Neural progenitor cell (in vitro differentiated cells): ENCODE data around the gene TMEM260. TPM values are rescaled to one million over a fixed set of nuclear protein-coding genes. Genes with fewer than 3 reads are reported as not detected.

Experiments
- DNase-seq: peaks from one replicate; pipeline ENCODE4 v3.0.0-alpha.2; 2016; ENCODE audit warnings: low spot score
- H2AFZ ChIP-seq: fragments of 200-600 bp; sonication (generic); replicated peaks from 2 replicates; pipeline ENCODE4 v1.6.1; 2016; ENCODE audit warnings: antibody characterized with exemption
- H3F3A ChIP-seq: fragments of 200-600 bp; sonication (generic); 2 replicates; pipeline ENCODE4 v1.6.1; 2016; ENCODE audit warnings: antibody characterized with exemption, low read depth
- H3K27ac ChIP-seq: fragments of 200-600 bp; sonication (generic); 2 replicates; pipeline ENCODE4 v1.5.1; 2016; ENCODE audit warnings: mild to moderate bottlenecking
- H3K27me3 ChIP-seq: fragments of 200-600 bp; sonication (generic); 2 replicates; pipeline ENCODE4 v1.6.1; 2016; ENCODE audit warnings: mild to moderate bottlenecking, moderate library complexity
- H3K36me3 ChIP-seq: fragments of 200-600 bp; sonication (generic); 2 replicates; pipeline ENCODE4 v1.5.1; 2016
- H3K4me1 ChIP-seq: fragments of 200-600 bp; sonication (generic); 2 replicates; pipeline ENCODE4 v1.6.1; 2016; ENCODE audit warnings: mixed run types
- H3K4me2 ChIP-seq: fragments of 200-600 bp; sonication (generic); 2 replicates; pipeline ENCODE4 v1.6.1; 2016
- H3K4me3 ChIP-seq: fragments of 200-600 bp; sonication (generic); 2 replicates; pipeline ENCODE4 v1.5.1; 2016
- H3K79me2 ChIP-seq: fragments of 200-600 bp; sonication (generic); 2 replicates; pipeline ENCODE4 v1.6.1; 2016; ENCODE audit warnings: low read depth
- H3K9ac ChIP-seq: fragments of 200-600 bp; sonication (generic); 2 replicates; pipeline ENCODE4 v1.6.1; 2016
- H3K9me3 ChIP-seq: fragments of 200-600 bp; sonication (generic); 2 replicates; pipeline ENCODE4 v1.5.1; 2016; ENCODE audit warnings: low read depth
- H4K20me1 ChIP-seq: fragments of 200-600 bp; sonication (generic); 2 replicates; pipeline ENCODE4 v1.6.1; 2016; ENCODE audit warnings: low read depth
- H3K27ac Mint-ChIP-seq: 3 replicates; pipeline ENCODE4 v1.8.0; 2021; ENCODE audit warnings: mixed read lengths
- H3K27me3 Mint-ChIP-seq: 2 replicates; pipeline ENCODE4 v1.8.0; 2022; ENCODE audit warnings: low read depth, mild to moderate bottlenecking, inconsistent platforms, moderate library complexity, mixed read lengths; ENCODE audit not compliant: insufficient read depth
- H3K36me3 Mint-ChIP-seq: 3 replicates; pipeline ENCODE4 v1.8.0; 2021; ENCODE audit warnings: mixed read lengths
- H3K4me1 Mint-ChIP-seq: 3 replicates; pipeline ENCODE4 v1.8.0; 2021; ENCODE audit warnings: mixed read lengths
- H3K4me3 Mint-ChIP-seq: 3 replicates; pipeline ENCODE4 v1.8.0; 2021; ENCODE audit warnings: mild to moderate bottlenecking, moderate library complexity, mixed read lengths
- H3K9me3 Mint-ChIP-seq: 3 replicates; pipeline ENCODE4 v1.8.0; 2020; ENCODE audit warnings: mixed read lengths
- CTCF ChIP-seq: fragments of 200-600 bp; sonication (generic); IDR thresholded peaks from 2 replicates; pipeline ENCODE4 v1.5.1; 2017; ENCODE audit warnings: antibody characterized with exemption, mild to moderate bottlenecking
- EZH2 ChIP-seq: fragments of 200-600 bp; sonication (generic); IDR thresholded peaks from 2 replicates; pipeline ENCODE4 v1.6.1; 2017; ENCODE audit warnings: antibody characterized with exemption, mild to moderate bottlenecking, moderate library complexity
- EZH2phosphoT487 ChIP-seq: fragments of 200-600 bp; sonication (generic); IDR thresholded peaks from 2 replicates; pipeline ENCODE4 v1.6.1; 2017; ENCODE audit warnings: antibody characterized with exemption
- total RNA-seq: library from RNA; depleted of rRNA; stranded (reverse); fragments of >200 nt; gene quantifications from 2 replicates; pipeline ENCODE4 v1.2.3, GENCODE V29; 2015; ENCODE audit warnings: low replicate concordance

Gene TMEM260
- total RNA-seq, 1 donor from 2014 or later = 30.7 TPM

GRCh38 chr14:56561606-56562005 is 18.0 kb upstream of the TMEM260 start:
- peaks cover 22% of the 10 kb centered on the region for H3K9me3 Mint-ChIP-seq
- H3K4me3 ChIP-seq = no peak overlapping the region
- H3F3A ChIP-seq = no peaks in the 10 kb centered on the region
- no peak overlapping the region for H3K27ac ChIP-seq
- TF ChIP-seq EZH2 = no peak
- TF ChIP-seq CTCF = no peak
- TF ChIP-seq EZH2phosphoT487 = no peak
- no peak overlapping the region for H3K4me2 ChIP-seq
- H3K4me1 Mint-ChIP-seq = no peaks in the 10 kb centered on the region
- no peaks in the 10 kb centered on the region for H3K79me2 ChIP-seq
- H3K9ac ChIP-seq = no peak overlapping the region
- H3K27ac Mint-ChIP-seq = no peak overlapping the region
- no peaks in the 10 kb centered on the region for H3K4me1 ChIP-seq
- H3K27me3 ChIP-seq = no peaks in the 10 kb centered on the region
- no peak overlapping the region for H3K4me3 Mint-ChIP-seq
- H3K36me3 Mint-ChIP-seq = peaks cover 2% of the 10 kb centered on the region
- no peak for DNase-seq
- H3K9me3 ChIP-seq = no peaks in the 10 kb centered on the region
- H2AFZ ChIP-seq = no peak overlapping the region
- H3K27me3 Mint-ChIP-seq = peaks cover 2% of the 10 kb centered on the region
- no peaks in the 10 kb centered on the region for H4K20me1 ChIP-seq
- no peaks in the 10 kb centered on the region for H3K36me3 ChIP-seq

- H3K9me3 ChIP-seq = no peaks in the 10 kb centered on the region
- H3K9ac ChIP-seq = no peak overlapping the region
- no peak overlapping the region for H3K4me2 ChIP-seq
- H3K9me3 Mint-ChIP-seq = peaks cover 22% of the 10 kb centered on the region
- H3K27ac Mint-ChIP-seq = no peak overlapping the region
- H3F3A ChIP-seq = no peaks in the 10 kb centered on the region
- no peaks in the 10 kb centered on the region for H3K4me1 ChIP-seq
- no peak overlapping the region for H3K4me3 ChIP-seq
- no peaks in the 10 kb centered on the region for H3K36me3 ChIP-seq
- TF ChIP-seq CTCF = no peak
- DNase-seq = no peak
- no peak overlapping the region for H2AFZ ChIP-seq
- H3K27me3 ChIP-seq = no peaks in the 10 kb centered on the region
- peaks cover 2% of the 10 kb centered on the region for H3K36me3 Mint-ChIP-seq
- H3K79me2 ChIP-seq = no peaks in the 10 kb centered on the region
- H3K4me1 Mint-ChIP-seq = no peaks in the 10 kb centered on the region
- no peak overlapping the region for H3K4me3 Mint-ChIP-seq
- H3K27ac ChIP-seq = no peak overlapping the region
- peaks cover 2% of the 10 kb centered on the region for H3K27me3 Mint-ChIP-seq
- no peaks in the 10 kb centered on the region for H4K20me1 ChIP-seq
These were observed 16.7 kb upstream of the TMEM260 start for GRCh38 chr14:56562883-56563282.

GRCh38 chr14:56569174-56569573 is 10.4 kb upstream of the TMEM260 start:
- Mint-ChIP-seq H3K4me1 (no peaks in the 10 kb centered on the region), H3K36me3 (peaks cover 2% of the 10 kb centered on the region), H3K9me3 (peaks cover 6% of the 10 kb centered on the region), H3K27ac (no peak overlapping the region), H3K27me3 (peaks cover 3% of the 10 kb centered on the region), H3K4me3 (no peak overlapping the region)
- H3K9me3 ChIP-seq = no peaks in the 10 kb centered on the region
- H3K36me3 ChIP-seq = no peaks in the 10 kb centered on the region
- H3K27me3 ChIP-seq = no peaks in the 10 kb centered on the region
- no peaks in the 10 kb centered on the region for H4K20me1 ChIP-seq
- DNase-seq = no peak
- H3F3A ChIP-seq = no peaks in the 10 kb centered on the region
- no peak overlapping the region for H3K9ac ChIP-seq
- H3K4me3 ChIP-seq = no peak overlapping the region
- H2AFZ ChIP-seq = no peak overlapping the region
- H3K4me2 ChIP-seq = no peak overlapping the region
- H3K4me1 ChIP-seq = no peaks in the 10 kb centered on the region
- TF ChIP-seq EZH2phosphoT487 = no peak
- TF ChIP-seq EZH2 = no peak
- no peak for TF ChIP-seq CTCF
- H3K79me2 ChIP-seq = no peaks in the 10 kb centered on the region
- no peak overlapping the region for H3K27ac ChIP-seq

GRCh38 chr14:56570295-56570694 is 9.3 kb upstream of the TMEM260 start:
- Mint-ChIP-seq H3K36me3 (no peaks in the 10 kb centered on the region), H3K9me3 (peaks cover under 1% of the 10 kb centered on the region), H3K27ac (no peak overlapping the region), H3K4me3 (no peak overlapping the region), H3K27me3 (peaks cover 3% of the 10 kb centered on the region), H3K4me1 (no peaks in the 10 kb centered on the region)
- Histone ChIP-seq H3K4me3 (no peak overlapping the region), H3F3A (no peaks in the 10 kb centered on the region), H3K9me3 (no peaks in the 10 kb centered on the region), H3K27ac (no peak overlapping the region), H2AFZ (peak overlapping the region; percentile 21), H3K4me1 (no peaks in the 10 kb centered on the region), H3K27me3 (no peaks in the 10 kb centered on the region), H4K20me1 (no peaks in the 10 kb centered on the region), H3K4me2 (no peak overlapping the region), H3K79me2 (no peaks in the 10 kb centered on the region), H3K9ac (no peak overlapping the region), H3K36me3 (no peaks in the 10 kb centered on the region)
- TF ChIP-seq EZH2 = no peak
- peak; percentile 42 for DNase-seq
